Left lobe of liver (tissue), 2 donors: ENCODE measurements around the gene EPS8L3. TPM values are rescaled to one million over a fixed set of nuclear protein-coding genes. Genes with fewer than 3 reads are reported as not detected.
A peak's percentile ranks its signal among the peaks of the same experiment; 100 is the strongest.
"Not testable (repeated sequence)": the region's sequence is repeated elsewhere in the genome, so short reads cannot be mapped to it uniquely, and the experiment has no call there.

Experiments
- ATAC-seq: fragments of 200-7000 bp; cut with Tn5 transposase; one replicate; pipeline ENCODE4 v1.9.1; 2020; ENCODE audit warnings: mild to moderate bottlenecking, moderate library complexity
- DNase-seq: peaks from one replicate; pipeline ENCODE4 v3.0.0-alpha.2; 2020; ENCODE audit warnings: low spot score
- total RNA-seq: library from RNA; stranded (reverse); gene quantifications from one replicate; pipeline ENCODE4 v1.2.1, GENCODE V29; 2021
- donor health status: DM: no; HTN: no; CAD: no; lungs with moderate emphysema.
- donor health status: DM: no; HTN: yes; CAD: no.

EPS8L3 gene
- total RNA-seq, 1 donor from 2014 or later: 0.15 TPM

- not testable (repeated sequence) for DNase-seq, ATAC-seq
Measured at GRCh38 chr1:109766991-109767636, 3.4 kb upstream of the EPS8L3 start.

- ATAC-seq: no peak
- DNase-seq: peak; percentile 29
Measured at GRCh38 chr1:109765896-109766615, 2.3 kb upstream of the EPS8L3 start.

- ATAC-seq (no peak), DNase-seq (peak; percentile 28)
Measured at GRCh38 chr1:109765483-109765815, 1.7 kb upstream of the EPS8L3 start.

GRCh38 chr1:109764561-109765482 lies 1.1 kb upstream of the EPS8L3 start:
- ATAC-seq: no peak

GRCh38 chr1:109762821-109763645 lies 690 bp downstream of the EPS8L3 start:
- ATAC-seq (peak; percentile 16), DNase-seq (peak; percentile 30)

More at GRCh38 chr1:109764561-109765482, 1.1 kb upstream of the EPS8L3 start:
- peak; percentile 29 for DNase-seq

- peak; percentile 38 for DNase-seq
- no peak for ATAC-seq
Measured at GRCh38 chr1:109762039-109762585, 1.6 kb downstream of the EPS8L3 start.

- ATAC-seq: no peak
- DNase-seq: peak; percentile 45
Measured at GRCh38 chr1:109761227-109762038, 2.3 kb downstream of the EPS8L3 start.

- DNase-seq (peak; percentile 36), ATAC-seq (no peak)
Measured at GRCh38 chr1:109760581-109761226, 3.0 kb downstream of the EPS8L3 start.

- no peak for ATAC-seq
- DNase-seq: peak; percentile 26
Measured at GRCh38 chr1:109759513-109760334, 4.0 kb downstream of the EPS8L3 start.

- DNase-seq: peak; percentile 33
- ATAC-seq: no peak
Measured at GRCh38 chr1:109757936-109758786, 5.6 kb downstream of the EPS8L3 start.

GRCh38 chr1:109756848-109757521 lies 6.7 kb downstream of the EPS8L3 start:
- DNase-seq (peak; percentile 23), ATAC-seq (no peak)

GRCh38 chr1:109756325-109756724 lies 7.4 kb downstream of the EPS8L3 start:
- not testable (repeated sequence) for DNase-seq, ATAC-seq

GRCh38 chr1:109754738-109755137 lies 9.0 kb downstream of the EPS8L3 start:
- DNase-seq (no peak), ATAC-seq (no peak)

- ATAC-seq (no peak), DNase-seq (no peak)
Measured at GRCh38 chr1:109751531-109752260, 12.0 kb downstream of the EPS8L3 start.

- DNase-seq (peak; percentile 31), ATAC-seq (no peak)
Measured at GRCh38 chr1:109750920-109751319, 12.8 kb downstream of the EPS8L3 start.
